H1 (cell line): ENCODE data around the gene XDH. TPM values are rescaled to one million over a fixed set of nuclear protein-coding genes. Genes with fewer than 3 reads are reported as not detected.

Experiments
- CTCF ChIA-PET: fragments of 300-600 bp; sonication (Branson Sonifier 250); formaldehyde crosslinking; loops from one replicate; lab custom pipeline; 2021; ENCODE audit not compliant: partially characterized antibody; lab: Charles Lee
- POLR2A ChIA-PET: fragments of 300-600 bp; sonication (Branson Sonifier 250); formaldehyde crosslinking; loops from one replicate; lab custom pipeline; 2021; ENCODE audit warnings: inconsistent platforms; ENCODE audit not compliant: partially characterized antibody; lab: Charles Lee
- DNase-seq, 2 experiments: peaks; one replicate each; pipeline versions ENCODE4 v3.0.0 to v3.0.0-alpha.2; 2010 to 2022; ENCODE audit warnings: low spot score in 2 of 2, low read depth in 1 of 2, mixed read lengths in 1 of 2
- FAIRE-seq: peaks from 2 replicates; lab custom pipeline; 2011; peaks lifted over from hg19 to GRCh38; lab: Jason Lieb, UNC
- H2AFZ ChIP-seq: 2 replicates; pipeline ENCODE4 v1.8.1; 2012; ENCODE audit warnings: low read length, inconsistent platforms
- H2AK5ac ChIP-seq: 2 replicates; pipeline ENCODE4 v1.6.1; 2013; ENCODE audit warnings: low read depth, low read length
- H2BK120ac ChIP-seq: replicated peaks from 2 replicates; pipeline ENCODE3; 2013; ENCODE audit warnings: low read depth, low read length, inconsistent platforms
- H2BK12ac ChIP-seq: 2 replicates; pipeline ENCODE4 v1.6.1; 2013; ENCODE audit warnings: low read depth, low read length
- H2BK15ac ChIP-seq: 2 replicates; pipeline ENCODE4 v1.6.1; 2013; ENCODE audit warnings: low read length
- H2BK20ac ChIP-seq: 2 replicates; pipeline ENCODE4 v1.6.1; 2013; ENCODE audit warnings: low read length
- H2BK5ac ChIP-seq: 2 replicates; pipeline ENCODE4 v1.6.1; 2013; ENCODE audit warnings: low read depth, low read length
- H3K14ac ChIP-seq: 2 replicates; pipeline ENCODE4 v1.6.1; 2013; ENCODE audit warnings: inconsistent platforms; ENCODE audit not compliant: insufficient read length
- H3K18ac ChIP-seq: 2 replicates; pipeline ENCODE4 v1.6.1; 2013; ENCODE audit warnings: low read length; ENCODE audit errors: extremely low read depth
- H3K23ac ChIP-seq: 2 replicates; pipeline ENCODE4 v1.6.1; 2013; ENCODE audit warnings: inconsistent platforms; ENCODE audit not compliant: insufficient read length
- H3K23me2 ChIP-seq: 2 replicates; pipeline ENCODE4 v1.6.1; 2013; ENCODE audit warnings: low read depth, low read length
- H3K27ac ChIP-seq: 2 replicates; pipeline ENCODE4 v1.6.1; 2011; ENCODE audit warnings: low read depth, low read length, inconsistent platforms
- H3K27me3 ChIP-seq, 4 experiments: replicated peaks in 1 of 4; 1 replicate in 1 of 4; 2 replicates in 3 of 4; pipeline versions ENCODE4 v1.6.1 to v1.8.1; 2011 to 2013; ENCODE audit warnings: low read length in 3 of 4, mild to moderate bottlenecking in 3 of 4, inconsistent platforms in 2 of 4, mixed read lengths in 2 of 4, moderate library complexity in 1 of 4; ENCODE audit not compliant: control insufficient read depth in 3 of 4, insufficient read depth in 3 of 4; ENCODE audit errors: extremely low read depth in 1 of 4
- H3K36me3 ChIP-seq, 4 experiments: 2 replicates each; pipeline versions ENCODE4 v1.6.1 to v1.8.1; 2011 to 2013; ENCODE audit warnings: mild to moderate bottlenecking in 4 of 4, low read length in 3 of 4, moderate library complexity in 2 of 4, control low read depth in 1 of 4, inconsistent platforms in 1 of 4; ENCODE audit not compliant: insufficient read depth in 4 of 4, control insufficient read depth in 2 of 4
- H3K4ac ChIP-seq: replicated peaks from 2 replicates; pipeline ENCODE3; 2013; ENCODE audit warnings: low read length, low read depth, mixed read lengths, inconsistent platforms; ENCODE audit not compliant: insufficient read length
- H3K4me1 ChIP-seq, 4 experiments: replicated peaks in 1 of 4; 1 replicate in 1 of 4; 2 replicates in 3 of 4; pipeline versions ENCODE4 v1.6.1 to v1.8.1; 2011 to 2013; ENCODE audit warnings: low read length in 3 of 4, inconsistent platforms in 2 of 4, mixed read lengths in 1 of 4; ENCODE audit not compliant: insufficient read depth in 4 of 4, control insufficient read depth in 3 of 4
- H3K4me2 ChIP-seq, 2 experiments: 2 replicates each; pipeline versions ENCODE4 v1.6.1 to v1.8.1; 2011 to 2013; ENCODE audit warnings: low read depth in 2 of 2, low read length in 2 of 2, control low read depth in 1 of 2, inconsistent platforms in 1 of 2, mild to moderate bottlenecking in 1 of 2; ENCODE audit not compliant: insufficient read depth in 1 of 2
- H3K4me3 ChIP-seq, 4 experiments: fragments of 200-600, 300-600 bp in 1 of 4; sonication (generic), shearing (Covaris generic), sonication (Bioruptor Twin) in 1 of 4; 2 replicates each; pipeline versions ENCODE4 v1.5.1 to v1.8.1; 2011 to 2016; ENCODE audit warnings: low read length in 4 of 4, low read depth in 3 of 4, control low read depth in 2 of 4, inconsistent platforms in 2 of 4, mild to moderate bottlenecking in 2 of 4, mixed read lengths in 1 of 4, moderate library complexity in 1 of 4; ENCODE audit not compliant: insufficient read depth in 2 of 4; ENCODE audit errors: extremely low read depth in 1 of 4
- H3K56ac ChIP-seq: replicated peaks from 2 replicates; pipeline ENCODE3; 2013; ENCODE audit warnings: low read depth, mild to moderate bottlenecking, mixed read lengths, low read length, inconsistent platforms; ENCODE audit not compliant: insufficient read length
- H3K79me1 ChIP-seq: 2 replicates; pipeline ENCODE4 v1.6.1; 2013; ENCODE audit warnings: low read depth, low read length, control low read depth
- H3K79me2 ChIP-seq, 2 experiments: 2 replicates each; pipeline versions ENCODE4 v1.6.1 to v1.8.1; 2012 to 2013; ENCODE audit warnings: low read length in 2 of 2, mild to moderate bottlenecking in 2 of 2, inconsistent platforms in 1 of 2; ENCODE audit not compliant: insufficient read depth in 2 of 2, control insufficient read depth in 1 of 2
- H3K9ac ChIP-seq, 4 experiments: replicated peaks in 1 of 4; 1 replicate in 1 of 4; 2 replicates in 3 of 4; pipeline versions ENCODE4 v1.6.1 to v1.8.1; 2011 to 2013; ENCODE audit warnings: low read depth in 3 of 4, low read length in 3 of 4, control low read depth in 2 of 4, mild to moderate bottlenecking in 2 of 4, moderate library complexity in 2 of 4, inconsistent platforms in 1 of 4; ENCODE audit errors: extremely low read depth in 1 of 4
- H3K9me3 ChIP-seq, 2 experiments: 2 replicates each; pipeline versions ENCODE4 v1.6.1 to v1.8.1; 2012 to 2013; ENCODE audit warnings: mild to moderate bottlenecking in 2 of 2, moderate library complexity in 2 of 2, control low read depth in 1 of 2, inconsistent platforms in 1 of 2, low read depth in 1 of 2, low read length in 1 of 2, mixed read lengths in 1 of 2; ENCODE audit not compliant: insufficient read depth in 2 of 2
- H4K20me1 ChIP-seq, 2 experiments: replicated peaks in 1 of 2; 2 replicates each; pipeline versions ENCODE3 to v1.8.1; 2011 to 2013; ENCODE audit warnings: inconsistent platforms in 2 of 2, low read length in 2 of 2, mild to moderate bottlenecking in 1 of 2; ENCODE audit not compliant: insufficient read depth in 2 of 2, control insufficient read depth in 1 of 2
- H4K5ac ChIP-seq: 2 replicates; pipeline ENCODE4 v1.6.1; 2013; ENCODE audit warnings: low read length, low read depth, mixed read lengths, inconsistent platforms; ENCODE audit not compliant: insufficient read length
- H4K8ac ChIP-seq: 2 replicates; pipeline ENCODE4 v1.8.0; 2013; ENCODE audit warnings: mild to moderate bottlenecking, moderate library complexity, low read length, inconsistent platforms; ENCODE audit not compliant: insufficient read depth; ENCODE audit errors: extremely low read depth
- H4K91ac ChIP-seq: replicated peaks from 2 replicates; pipeline ENCODE3; 2013; ENCODE audit warnings: low read length, mixed read lengths, inconsistent platforms; ENCODE audit not compliant: insufficient read length
- SIN3A ChIP-seq, 2 experiments: IDR thresholded peaks in 1 of 2; conservative IDR thresholded peaks in 1 of 2; 2 replicates each; pipeline ENCODE4 v1.6.1; 2011 to 2012; ENCODE audit warnings: low read length in 2 of 2, improper control_type of control experiment in 1 of 2, low read depth in 1 of 2, mild to moderate bottlenecking in 1 of 2
- WGBS, 2 experiments: shearing (Covaris generic) in 1 of 2; methylation state at CpG; one replicate each; pipeline versions ENCODE4 v1.1.6 to v1.1.7; 2013 to 2015; ENCODE audit warnings: low lambda C conversion rate in 2 of 2, mixed read lengths in 2 of 2, inconsistent platforms in 1 of 2, low coverage in 1 of 2, missing lambda C conversion rate in 1 of 2; ENCODE audit not compliant: insufficient replicate concordance in 2 of 2, insufficient coverage in 1 of 2, insufficient read length in 1 of 2; ENCODE audit errors: extremely low coverage in 1 of 2, missing lambda C conversion rate in 1 of 2; 5-methylcytosine and 5-hydroxymethylcytosine counted together
- polyA plus RNA-seq, 7 experiments: library from polyadenylated mRNA; depleted of rRNA in 3 of 7; stranded (reverse) in 5 of 7; unstranded in 2 of 7; fragments of >200 nt in 5 of 7; fragments of 200-250 nt in 2 of 7; gene quantifications; 1 replicate in 5 of 7; 2 replicates in 1 of 7; 4 replicates in 1 of 7; pipeline versions ENCODE4 v1.2.1 to v1.2.3, GENCODE V29; 2011 to 2013; ENCODE audit warnings: missing spikeins in 2 of 7, mixed read lengths in 2 of 7
- total RNA-seq: library from RNA; stranded (reverse); fragmentation: NEBNext Ultra II Directional; extraction: Animal tissue kit (Norgen Biotek cat#: 25700); gene quantifications from 2 replicates; pipeline ENCODE4 v1.2.1, GENCODE V29; 2021

The XDH gene
- total and polyA plus RNA-seq, 2 of the 8 experiments (the other 6 are each of a cell fraction or from before 2014, with no cell fraction given): 0.68 to 1.2 TPM

DNA sequence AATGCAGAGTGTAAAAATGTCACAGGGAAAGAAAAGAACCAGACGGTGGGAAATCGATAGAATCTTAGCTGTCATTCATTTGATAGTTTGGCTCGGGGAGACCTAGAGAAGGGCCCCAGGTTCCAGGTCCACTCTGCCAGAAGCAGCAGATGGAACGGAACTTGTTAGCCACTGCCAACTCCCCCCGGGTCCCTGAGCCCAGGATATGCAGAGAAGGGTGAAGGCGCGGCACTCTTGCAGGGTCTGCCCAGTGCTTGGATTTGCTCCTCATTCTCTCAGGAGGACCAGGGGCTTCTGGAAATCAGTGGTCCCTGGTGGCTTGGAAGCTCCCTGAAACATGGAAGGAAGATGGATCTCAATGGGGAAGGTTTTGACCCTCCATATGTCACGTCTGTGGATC is 11.6 kb upstream of the XDH start:
- 83% methylated on average over 8 of the region's 8 CpGs; no CpG with 5 or more reads in 1 of the 2 experiments for WGBS, 2 experiments
- no peak overlapping the region for H3K9ac ChIP-seq
- no peak overlapping the region for H2BK15ac ChIP-seq
- CTCF ChIA-PET: no interaction called here
- POLR2A ChIA-PET: no interaction called here
- H4K20me1 ChIP-seq: no peaks in the 10 kb centered on the region
- H3K14ac ChIP-seq: no peak overlapping the region
- H3K4me1 ChIP-seq: no peaks in the 10 kb centered on the region
- H3K9me3 ChIP-seq: peaks cover 23 to 50% of the 10 kb centered on the region in 2 experiments; a peak in 3 of 4 replicates
- no peaks in the 10 kb centered on the region for H3K79me1 ChIP-seq
- no peaks in the 10 kb centered on the region for H3K27me3 ChIP-seq
- no peak for FAIRE-seq
- no peaks in the 10 kb centered on the region for H3K23me2 ChIP-seq
- DNase-seq: no peak
- H3K4ac ChIP-seq: no peak overlapping the region
- H3K4me2 ChIP-seq: no peak overlapping the region
- H3K79me2 ChIP-seq: no peaks in the 10 kb centered on the region
- H3K23ac ChIP-seq: no peak overlapping the region
- no peak overlapping the region for H4K5ac ChIP-seq
- no peak overlapping the region for H4K91ac ChIP-seq
- no peak overlapping the region for H2BK20ac ChIP-seq
- H3K56ac ChIP-seq: no peak overlapping the region
- TF ChIP-seq SIN3A (conservative IDR thresholded peaks at IDR 0.05 in 1 of 2, IDR thresholded peaks at IDR 0.05 in 1 of 2; ENCODE audit: low read depth in 1 of 2, low read length in 2 of 2): no peak
- no peak overlapping the region for H2AK5ac ChIP-seq
- H2BK12ac ChIP-seq: no peak overlapping the region
- no peak overlapping the region for H3K4me3 ChIP-seq
- H4K8ac ChIP-seq: no peak overlapping the region
- no peak overlapping the region for H2AFZ ChIP-seq
- no peak overlapping the region for H2BK120ac ChIP-seq
- no peak overlapping the region for H3K18ac ChIP-seq
- H3K36me3 ChIP-seq: no peaks in the 10 kb centered on the region
- no peak overlapping the region for H2BK5ac ChIP-seq
- H3K27ac ChIP-seq: no peak overlapping the region
